Mucosa of gallbladder (tissue), 1 donor: ENCODE data around the gene SRRM2. TPM values are rescaled to one million over a fixed set of nuclear protein-coding genes. Genes with fewer than 3 reads are reported as not detected.
A peak's percentile ranks its signal among the peaks of the same experiment; 100 is the strongest.

Experiments used
- DNase-seq: peaks from one replicate; pipeline ENCODE4 v3.0.0-alpha.2; 2020; ENCODE audit warnings: low spot score
- total RNA-seq: library from RNA; stranded (reverse); gene quantifications from one replicate; pipeline ENCODE4 v1.2.1, GENCODE V29; 2021
- donor health status: DM: no; HTN: no; CAD: no.

The SRRM2 gene
- total RNA-seq = 677 TPM

DNA sequence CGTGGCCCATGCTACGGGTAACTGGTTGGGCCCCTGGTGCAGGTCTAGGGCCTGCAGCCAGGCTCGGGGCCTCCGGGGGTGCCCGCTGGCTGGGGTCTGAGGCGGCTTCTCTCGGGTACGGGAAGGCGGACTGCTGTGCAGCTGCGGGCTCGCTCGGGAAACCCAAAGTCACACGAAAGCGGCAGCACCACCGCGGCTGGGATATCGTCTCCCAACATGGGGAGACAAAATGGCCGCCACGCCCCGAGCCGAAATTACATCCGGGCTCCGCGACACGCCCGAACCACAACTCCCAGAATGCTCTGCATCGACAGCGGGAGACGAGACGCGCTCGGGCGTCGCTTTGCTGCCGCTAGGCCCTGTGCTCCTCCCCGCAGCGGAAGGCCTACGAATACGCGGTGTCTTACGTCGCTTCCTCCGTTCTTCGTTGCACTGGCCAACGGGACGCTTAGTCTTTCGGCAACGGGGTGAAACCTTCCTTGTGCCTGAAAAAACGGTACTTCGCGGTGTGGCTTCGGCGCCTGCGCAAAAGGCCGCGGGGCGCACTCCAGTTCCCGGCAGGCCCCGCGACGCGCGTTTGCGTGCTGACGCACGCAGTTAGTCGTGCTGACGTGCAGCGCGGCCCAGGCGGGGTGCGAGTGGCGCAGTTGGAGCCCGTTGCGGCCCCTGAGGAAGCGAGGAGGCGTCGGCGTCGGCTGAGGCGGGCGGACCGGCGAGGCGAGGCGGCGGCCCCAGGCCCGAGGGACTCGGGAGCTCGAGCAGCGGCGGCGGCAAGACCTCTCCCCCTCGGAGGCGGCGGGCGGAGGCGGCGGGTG, at the start of gene SRRM2:
Gene SRRM2, plus strand, starts transcription at position 604 of the 815 bp plus-strand sequence. CDS start 3,727 bp downstream, outside the sequence.
- DNase-seq = peak; percentile 95

DNA sequence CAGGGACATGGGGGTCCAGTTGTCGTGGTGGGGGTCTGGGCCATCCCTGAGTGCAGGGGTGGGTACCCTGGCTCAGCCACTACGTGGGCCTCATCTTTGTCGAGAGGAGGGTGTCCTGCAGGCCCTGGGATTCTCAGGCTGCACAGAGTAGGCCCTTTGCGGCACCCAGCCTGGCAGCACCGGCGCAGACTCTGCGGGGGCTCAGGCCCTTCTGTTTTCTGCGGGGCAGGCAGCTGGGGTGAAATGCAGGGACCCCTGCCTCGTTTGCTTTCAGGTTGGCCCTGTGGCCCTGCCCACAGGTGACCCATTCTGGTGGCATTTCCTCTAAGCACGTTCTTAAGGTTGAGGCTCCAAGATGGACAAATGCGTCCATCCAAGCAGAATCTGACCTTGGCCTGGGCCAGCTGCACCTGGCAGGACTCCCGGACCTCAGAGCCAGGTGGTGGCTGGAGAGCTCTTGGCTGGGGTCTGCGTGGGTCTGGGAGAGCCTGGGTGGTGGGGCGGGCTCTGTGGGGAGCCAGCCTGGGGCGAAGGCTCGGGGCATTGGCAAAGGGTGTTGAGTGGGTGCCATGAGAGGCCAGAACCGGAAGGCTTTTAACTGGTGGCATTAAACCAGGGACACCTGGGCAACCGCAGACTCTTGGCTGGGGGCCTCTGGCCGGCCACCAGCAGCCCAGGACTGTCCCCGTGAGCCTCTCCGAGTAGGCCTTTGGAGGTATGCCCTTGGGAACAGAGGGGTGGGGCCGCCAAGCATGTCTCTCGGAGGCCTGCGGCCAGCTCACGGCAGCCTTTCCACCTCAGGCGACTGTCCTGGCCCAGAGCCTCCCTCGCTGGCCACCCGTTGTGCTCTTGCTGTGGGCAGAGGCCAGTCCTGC, 49.3 kb upstream of the SRRM2 start:
- no peak for DNase-seq

DNA sequence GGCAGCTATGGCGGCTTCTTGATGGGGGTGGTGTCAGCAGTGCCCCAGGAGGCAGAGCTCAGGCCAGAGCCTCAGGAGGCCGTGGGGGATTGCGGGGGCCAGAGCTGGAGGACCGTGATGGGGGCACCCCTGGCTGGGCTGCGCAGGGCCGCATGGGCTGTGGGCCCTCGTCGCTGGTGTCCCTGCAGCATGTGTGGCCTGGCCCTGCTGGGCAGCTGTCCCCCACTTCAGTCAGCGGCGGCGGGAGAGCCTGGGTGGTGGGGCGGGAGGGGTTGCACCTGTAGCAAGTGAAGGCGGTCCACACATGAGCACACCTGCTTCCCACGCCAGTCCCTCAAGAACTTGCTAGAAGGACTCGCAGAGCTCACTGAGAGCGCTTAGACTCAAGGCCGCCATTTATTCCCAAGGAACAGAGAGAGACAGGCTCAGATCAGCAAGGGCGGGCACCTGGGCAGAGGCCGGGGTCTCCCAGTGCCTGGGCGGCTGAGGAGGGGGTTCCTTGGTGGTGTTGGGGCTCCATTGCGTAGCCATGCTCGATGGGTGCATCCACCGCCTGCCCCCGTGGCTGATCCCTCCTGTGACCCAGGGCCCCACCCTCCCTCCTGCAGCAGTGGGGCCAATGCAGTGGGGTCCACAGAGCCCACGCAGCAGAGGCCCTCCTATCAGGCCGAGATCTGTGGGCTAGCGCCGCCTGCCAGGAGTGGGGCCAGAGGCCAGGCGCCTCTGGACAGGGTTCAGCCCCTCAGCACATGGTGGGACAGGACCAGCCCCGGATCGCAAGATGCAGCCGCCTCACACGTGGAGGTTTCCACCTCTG, 48.1 kb upstream of the SRRM2 start:
- DNase-seq = no peak

DNA sequence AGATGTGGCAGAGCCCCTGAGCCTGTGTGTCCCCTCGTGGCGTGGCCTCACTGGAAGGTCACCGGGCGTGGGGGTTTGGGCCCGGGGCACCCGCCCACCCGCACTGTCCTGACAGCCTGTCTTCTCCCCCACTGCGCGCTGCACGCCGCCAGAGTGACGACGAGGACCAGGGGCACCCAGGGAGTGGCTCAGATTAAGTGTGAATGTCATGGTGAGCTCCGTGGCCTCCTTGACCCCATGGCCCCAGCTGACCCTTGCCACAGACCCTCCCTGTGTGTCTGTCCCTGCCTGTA, 47.5 kb upstream of the SRRM2 start:
- no peak for DNase-seq

DNA sequence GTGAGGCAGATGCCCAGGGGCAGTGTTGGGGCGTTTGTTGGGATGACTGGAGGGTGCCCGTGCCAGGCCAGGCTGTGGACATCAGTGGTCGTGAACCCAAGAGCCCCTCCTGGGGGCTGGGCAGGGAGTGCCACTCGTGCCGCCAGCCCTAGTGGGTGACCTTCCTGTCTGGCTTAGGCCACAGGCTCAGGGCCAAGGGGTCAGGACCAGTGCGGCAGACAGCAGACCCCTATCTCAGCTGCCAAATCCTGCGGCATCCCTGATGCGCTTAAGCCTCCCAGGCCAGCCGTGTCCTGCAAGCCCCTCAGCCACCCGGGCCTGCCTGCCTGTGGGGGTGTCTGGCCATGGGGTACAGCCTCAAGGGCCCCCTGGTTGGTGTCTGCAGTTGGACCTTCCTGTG, 47.1 kb upstream of the SRRM2 start:
- no peak for DNase-seq

DNA sequence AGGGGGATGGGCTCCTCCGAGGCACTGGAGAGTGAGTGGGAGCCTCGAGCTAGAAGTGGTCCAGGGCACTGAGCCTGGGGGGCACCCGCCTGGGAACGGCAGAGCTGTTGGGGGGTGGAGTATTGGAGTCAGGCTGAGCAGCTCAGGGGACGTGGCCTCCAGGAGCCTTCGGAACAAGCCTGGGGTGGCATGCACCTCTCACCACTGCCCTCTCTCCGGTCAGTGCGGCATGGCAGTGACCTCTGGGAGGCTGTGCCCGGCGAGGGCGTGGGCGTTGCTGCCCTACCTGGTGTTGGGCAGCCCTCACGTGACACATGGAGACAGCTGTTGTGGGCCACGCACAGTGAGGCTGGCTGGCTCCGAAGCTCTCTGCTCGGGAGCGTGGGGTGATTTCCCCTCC, 46.4 kb upstream of the SRRM2 start:
- DNase-seq = no peak

DNA sequence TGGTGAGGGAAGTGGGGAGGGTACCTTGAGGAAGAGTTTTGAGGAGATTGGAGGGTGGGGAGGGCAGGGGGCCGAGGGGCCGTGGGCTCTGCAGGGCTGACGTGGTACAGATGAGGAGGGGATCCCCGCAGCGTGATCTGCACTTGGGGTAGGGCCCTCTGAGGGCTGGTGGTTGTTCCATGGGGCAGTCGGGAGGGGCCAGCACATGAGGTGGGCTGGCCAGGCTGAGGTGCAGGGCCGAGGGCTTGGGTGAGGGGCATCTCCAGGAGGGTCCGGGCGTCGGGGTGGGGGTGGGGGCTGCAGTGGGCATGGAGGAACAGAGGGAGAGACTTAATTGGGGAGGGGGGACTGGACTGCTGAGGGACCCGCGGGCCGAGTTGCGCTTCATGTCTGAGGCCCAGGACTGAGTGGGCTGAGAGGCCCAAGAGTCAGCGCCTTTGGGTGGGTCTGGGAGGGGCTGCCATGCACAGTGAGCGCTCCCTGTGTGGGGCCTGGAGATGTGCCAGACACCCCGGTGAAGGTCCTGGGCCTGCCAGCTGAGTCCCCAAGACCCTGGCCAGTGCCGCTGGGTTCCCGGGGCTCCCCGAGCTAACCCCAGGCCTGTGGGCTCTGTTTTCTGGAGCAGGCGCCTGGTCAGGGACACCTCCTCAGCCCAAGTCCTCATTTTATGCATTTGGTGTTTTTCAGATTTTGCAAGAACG, 45.7 kb upstream of the SRRM2 start:
- DNase-seq = no peak

DNA sequence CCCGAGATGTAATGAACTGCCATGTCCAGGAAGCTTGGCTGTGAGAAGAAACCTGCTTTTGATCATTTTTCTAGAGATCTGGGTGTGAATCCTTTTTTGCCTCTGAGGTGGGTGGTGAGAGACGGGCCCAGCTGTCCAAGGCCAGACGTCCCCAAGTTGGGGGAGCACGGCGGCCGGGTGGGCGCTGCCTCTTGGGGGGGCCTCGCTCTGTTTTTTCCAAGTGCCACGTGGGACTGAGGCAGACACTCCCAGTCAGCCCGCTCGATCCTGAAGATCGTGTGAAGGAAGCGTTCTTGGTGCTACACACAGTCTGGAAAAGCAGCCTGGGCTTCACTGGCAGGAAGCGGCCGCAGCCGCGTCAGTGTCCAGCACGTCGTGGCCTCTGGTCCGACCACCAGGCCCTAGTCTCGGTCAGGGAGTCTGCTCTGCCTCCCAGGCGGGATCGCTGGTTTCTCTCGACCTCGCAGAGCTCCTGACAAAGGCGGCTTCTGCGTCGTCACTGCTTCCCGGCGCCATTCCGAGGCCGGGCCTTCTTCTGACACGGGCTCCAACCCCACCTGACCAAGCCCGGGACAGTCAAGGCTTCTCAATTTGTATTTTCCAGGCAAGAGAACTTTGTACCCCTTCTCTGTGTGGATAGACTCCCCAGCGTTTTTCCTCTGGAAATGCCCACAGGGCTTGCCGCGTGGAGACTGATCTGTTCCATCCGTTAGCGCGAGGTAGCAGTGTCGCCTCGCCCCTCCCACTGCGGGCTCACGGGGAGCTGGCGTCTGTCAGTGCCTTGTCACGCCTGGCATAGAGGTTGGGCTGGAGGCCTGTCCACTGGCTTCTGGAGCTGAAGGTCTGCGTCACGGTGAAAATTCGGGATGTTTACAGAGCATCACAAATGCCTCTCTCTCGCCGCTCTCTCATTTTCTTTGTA, 44.8 kb upstream of the SRRM2 start:
- DNase-seq = no peak

DNA sequence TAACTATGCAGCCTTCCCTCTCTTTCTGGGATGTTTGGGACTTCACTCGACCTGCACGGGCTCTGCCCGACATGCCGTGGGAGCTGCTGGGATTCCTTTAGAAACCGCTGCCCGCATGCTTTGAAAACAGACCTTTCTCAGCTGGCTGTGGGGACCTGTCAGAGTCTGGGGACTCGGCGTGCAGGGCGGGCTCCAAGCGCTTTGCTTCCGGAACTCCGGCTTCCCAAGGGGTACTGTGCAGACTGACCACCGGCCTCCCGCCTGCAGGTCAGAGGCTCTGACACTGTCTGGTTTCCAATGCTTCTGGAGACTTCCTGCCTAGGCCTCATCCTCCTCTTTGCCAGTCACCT, 44.2 kb upstream of the SRRM2 start:
- no peak for DNase-seq

DNA sequence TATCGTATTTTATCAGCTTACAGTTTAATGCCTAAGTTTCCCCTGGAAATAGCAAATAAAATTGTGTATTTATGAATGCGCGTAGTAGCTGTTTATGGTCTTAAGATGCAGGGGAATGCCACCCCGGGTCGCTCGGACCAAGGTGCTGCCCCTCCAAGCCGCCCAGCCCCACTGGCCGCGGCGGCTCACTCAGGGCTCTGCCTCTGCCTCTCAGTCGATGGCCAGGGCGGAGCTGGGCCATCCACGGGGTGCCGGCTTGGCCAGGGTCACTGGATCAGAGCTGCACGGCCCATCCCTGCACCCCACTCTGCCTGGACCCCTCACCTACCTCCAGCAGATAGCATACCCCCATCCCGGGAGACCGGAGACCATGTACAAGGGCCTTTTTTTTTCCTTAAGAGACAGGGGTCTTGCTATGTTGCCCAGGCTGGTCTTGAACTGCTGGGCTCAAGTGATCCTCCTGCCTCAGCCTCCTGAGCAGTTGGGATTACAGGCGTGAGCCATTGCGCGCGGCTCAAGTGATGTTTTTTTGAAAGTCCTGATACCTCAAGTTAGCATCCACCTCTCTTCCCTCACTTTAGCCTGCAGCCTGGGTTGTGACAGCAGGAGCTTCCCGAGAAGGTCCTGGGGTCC, 43.4 kb upstream of the SRRM2 start:
- no peak for DNase-seq

DNA sequence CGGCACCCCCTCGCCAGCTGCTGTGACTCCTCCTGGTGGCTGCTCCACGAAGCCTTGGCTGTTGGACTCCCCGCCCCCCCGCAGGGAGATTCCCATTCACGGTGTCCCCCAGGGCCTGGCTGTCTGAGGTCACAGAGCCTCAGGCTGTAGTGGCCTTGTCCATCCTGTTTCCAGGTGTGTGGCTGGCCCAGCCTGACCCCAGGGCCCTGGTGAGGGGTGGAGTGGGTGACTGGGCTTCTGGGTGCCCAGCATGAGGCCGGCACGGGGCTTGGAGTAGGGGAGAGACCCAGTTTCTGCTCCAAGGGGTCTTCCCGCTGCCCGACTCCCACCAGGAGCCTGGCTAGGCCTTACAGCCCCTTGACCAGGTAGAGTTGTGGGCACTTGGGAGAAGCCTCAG, 42.9 kb upstream of the SRRM2 start:
- DNase-seq = no peak

DNA sequence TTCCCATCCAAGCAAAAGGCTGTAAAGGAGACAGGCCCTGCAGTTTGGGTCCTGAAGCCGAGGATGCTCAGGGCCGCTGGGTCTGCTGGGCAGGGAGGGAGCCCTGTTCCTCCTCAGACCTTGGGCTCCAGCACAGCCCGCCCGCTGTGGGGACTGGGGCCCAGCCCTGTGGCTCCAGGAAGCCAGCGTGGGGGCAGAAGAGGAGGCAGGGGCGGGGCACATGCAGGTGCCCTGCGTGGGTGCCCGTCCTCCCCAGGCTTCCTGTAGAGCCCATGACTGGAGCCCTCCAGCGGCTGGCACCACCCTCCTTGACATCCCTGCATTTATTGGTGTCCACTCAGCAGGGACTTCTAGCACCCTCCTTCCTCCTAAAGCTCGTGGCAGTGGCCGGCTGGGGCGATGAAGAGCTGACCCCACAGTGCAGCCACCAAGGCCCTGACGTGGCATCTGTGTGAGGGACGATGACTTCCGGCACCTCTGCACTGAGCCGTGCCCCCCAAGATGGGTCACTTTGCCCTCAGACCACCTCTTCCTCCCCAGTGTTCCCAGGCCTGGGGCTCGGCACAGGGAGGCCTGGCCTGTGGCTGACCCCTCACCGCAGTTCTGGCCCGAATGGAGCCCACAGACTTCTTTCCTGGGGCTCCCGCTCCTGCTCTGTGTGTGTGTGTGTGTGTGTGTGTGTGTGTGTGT, 42.3 kb upstream of the SRRM2 start:
- no peak for DNase-seq

DNA sequence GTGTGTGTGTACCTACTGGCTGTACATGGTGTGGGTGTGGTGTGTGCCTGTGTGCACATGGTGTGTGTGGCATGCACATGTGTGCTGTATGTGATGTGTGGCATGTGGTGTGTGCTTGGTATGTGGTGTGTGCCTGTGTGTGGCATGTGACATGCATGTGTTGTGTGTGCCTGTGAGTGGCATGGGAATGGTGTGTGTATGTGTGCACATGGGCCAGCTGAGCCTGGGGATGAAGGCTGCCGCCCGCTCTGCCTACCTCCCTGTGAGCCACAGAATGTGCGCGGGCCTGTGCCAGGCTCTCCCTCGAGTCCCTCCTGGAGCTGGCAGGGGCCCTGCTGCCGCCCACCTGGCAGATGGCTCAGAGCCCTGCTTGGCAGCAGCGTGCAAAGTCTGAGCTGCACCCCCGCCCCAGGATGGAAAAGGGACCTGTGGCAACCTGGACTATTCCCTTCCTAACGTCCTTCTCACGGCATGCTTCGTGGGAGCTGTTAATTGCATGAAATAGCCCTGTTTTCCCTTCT, 41.7 kb upstream of the SRRM2 start:
- no peak for DNase-seq

DNA sequence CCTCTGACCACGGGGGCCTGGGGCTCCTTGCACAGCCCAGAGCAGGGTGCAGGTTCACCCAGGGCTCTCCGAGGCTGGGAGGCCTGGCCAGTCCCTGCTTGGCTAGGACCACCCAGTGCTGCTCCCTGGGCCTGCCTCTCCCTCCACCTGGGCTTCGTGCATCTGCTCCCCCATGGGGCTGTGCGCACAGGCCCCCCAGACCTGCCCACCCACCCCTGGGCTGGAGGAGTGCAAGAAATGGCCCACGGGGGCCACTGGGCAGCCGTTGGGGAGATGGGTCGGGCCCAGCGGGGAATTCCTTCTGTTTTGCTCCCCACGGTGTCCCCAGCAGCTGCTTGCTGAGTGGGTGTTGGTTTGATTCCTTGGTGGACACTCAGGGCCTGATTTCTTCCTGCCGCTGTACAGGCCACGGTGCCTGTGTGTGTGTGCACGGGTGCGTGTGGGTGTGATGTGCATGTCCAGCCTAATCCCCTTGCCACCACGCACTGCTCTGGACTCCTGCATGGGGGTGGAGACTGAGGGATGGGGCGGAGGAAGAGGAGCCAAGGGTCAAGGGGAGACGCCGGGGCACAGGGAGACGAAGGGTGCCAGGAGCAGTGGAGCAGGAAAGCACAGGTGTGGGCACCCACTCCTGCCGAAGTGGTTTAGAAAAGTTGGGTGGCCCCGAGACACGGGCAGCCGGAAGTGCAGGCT, 40.9 kb upstream of the SRRM2 start:
- DNase-seq = no peak

DNA sequence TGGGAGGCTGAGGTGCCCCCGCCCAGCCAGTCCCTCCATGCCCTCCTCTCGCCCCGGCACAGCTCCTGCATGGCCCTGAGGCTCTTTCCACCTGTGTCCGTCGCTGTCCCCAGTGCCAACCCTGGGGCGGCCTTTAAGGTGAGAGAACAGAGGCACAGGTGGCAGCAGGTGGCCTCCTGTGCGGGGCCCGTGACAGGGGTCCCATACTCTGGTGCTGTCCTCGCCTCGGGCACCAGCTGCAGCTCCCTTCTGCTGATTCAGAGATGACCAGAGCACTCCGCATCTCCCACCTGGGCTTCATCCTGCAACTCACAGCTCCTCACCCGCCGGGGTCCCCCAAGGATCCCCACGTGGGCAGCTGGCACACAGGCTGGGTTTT, 40.4 kb upstream of the SRRM2 start:
- DNase-seq = no peak

DNA sequence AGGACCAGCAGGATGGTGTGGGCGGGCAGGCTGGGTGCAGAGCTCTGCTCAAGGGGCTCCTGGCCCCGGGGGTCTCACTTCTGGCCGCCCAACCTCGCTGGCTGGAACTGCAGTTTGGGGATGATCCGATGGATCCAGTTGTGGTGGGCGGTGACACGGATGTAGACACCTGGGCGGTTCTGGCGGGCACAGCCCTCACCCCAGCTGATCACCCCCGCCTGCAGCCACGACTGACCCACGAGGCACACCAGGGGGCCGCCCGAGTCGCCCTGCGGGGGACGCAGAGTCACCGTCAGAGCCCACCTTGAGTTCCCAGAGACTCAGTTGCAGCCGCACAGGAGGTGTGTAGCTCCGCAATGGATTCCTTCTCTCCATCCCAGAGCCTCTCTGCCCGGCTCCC, 39.9 kb upstream of the SRRM2 start:
- DNase-seq = no peak

DNA sequence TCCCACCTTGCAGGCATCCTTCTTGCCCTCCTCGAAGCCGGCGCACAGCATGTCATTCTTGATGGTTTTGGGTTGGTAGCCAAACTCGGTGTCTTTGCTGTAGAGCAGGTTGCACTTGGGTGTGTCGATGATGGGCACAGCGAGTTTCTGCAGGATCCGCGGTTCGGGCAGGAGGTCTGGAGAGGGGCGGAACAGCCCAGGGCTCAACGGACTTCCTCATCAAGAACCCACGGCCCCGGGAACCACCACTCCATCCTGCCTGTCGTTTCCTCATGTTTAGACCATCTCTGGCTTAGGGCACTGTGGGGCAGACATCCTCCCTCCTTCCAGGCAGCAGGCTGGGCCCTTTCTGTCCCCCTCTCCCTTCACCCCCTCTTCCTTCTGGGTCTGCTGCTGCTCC, 38.9 kb upstream of the SRRM2 start:
- DNase-seq = no peak

DNA sequence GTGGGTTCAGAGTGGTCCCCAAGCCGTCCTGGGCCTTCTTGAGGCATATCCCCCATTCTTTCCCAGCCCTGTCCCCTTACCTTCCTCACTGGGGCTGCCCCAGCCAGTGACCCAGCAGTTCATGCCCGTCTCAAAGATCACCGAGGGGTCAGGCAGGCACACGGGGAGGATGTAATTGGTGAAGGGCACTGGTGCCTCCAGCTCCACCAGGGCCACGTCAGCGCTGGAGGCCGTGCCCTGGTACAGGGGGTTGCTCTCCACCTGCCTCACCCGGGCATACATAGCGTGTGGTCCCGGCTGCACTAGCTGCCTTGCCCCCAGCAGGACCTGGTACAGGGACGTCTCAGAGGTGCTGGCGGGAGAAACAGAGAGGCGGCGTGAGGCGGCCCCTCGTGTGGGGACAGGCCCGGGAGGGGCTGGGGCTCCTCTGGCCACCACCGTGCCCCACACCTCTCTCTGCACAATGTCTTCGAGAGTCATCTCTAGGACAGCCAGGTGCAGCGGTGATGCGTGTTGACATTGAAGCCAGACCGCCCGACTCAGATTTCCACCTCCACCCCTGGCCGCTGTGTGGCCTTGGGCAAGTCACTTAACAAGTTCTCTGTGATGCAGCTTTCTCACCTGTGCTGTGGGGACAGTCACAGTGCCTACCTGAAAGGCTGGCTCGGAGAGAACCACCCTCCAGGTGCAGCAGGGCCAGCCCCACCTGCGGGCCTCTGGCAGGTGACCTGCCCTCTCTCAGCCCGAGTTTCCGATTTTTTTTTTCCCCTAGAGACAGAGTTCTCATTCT, 38.3 kb upstream of the SRRM2 start:
- no peak for DNase-seq
